Breast epithelium (tissue), 3 donors: ENCODE data around the gene PIK3CG.

Source experiments
- POLR2A ChIP-seq: fragments of 450-650 bp; IDR thresholded peaks from one replicate; pipeline ENCODE4 v1.6.1; 2016; ENCODE audit warnings: antibody characterized with exemption, mild to moderate bottlenecking, moderate library complexity
- TF ChIP-seq, protein P1 (sequence below), 3 donors: fragments of 450-650 bp; IDR thresholded peaks; one replicate each; pipeline ENCODE4 v1.5.1; 2016 to 2017; ENCODE audit warnings: antibody characterized with exemption in 3 of 3, mild to moderate bottlenecking in 3 of 3, moderate library complexity in 3 of 3

DNA sequence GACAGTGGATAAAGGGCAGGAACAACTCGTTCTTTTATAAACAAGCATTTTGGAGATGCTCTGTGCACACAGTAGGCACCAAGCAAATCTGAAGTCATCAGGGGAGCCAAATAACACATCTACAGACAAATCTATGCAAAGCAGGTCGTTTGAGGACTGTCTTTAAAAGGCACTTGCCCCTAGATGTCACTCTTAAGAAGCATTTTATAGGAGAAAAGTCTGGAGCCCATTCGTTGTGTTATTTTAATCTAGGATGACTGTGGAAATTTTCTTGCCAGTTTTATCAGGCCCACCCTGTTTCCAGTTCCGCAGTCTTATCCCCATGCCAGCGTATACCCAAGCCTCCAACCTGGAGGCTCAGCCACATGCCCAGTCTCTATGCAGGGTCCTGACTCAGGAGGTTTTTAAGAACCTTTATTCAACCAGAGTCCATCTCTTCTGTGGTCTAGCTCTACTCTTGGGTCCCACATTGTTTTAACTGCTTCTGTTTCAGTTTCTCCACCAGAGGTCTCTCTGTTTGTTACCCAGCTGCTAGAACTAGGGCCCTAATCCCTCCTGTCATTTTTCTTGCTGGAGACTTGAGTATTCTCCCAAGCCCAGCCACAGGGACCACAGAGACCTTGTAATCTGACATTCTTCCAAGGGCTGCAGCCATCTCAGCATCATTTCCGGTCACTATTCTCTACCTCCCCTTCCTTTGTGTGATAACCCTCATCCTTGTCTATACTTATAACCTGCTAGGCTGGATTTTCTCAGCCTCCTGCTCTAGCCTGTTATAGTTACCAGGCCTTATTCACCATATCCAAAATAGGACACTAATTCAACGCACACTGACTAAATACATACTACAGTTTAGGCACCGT is 26.7 kb downstream of the PIK3CG start:
- TF ChIP-seq, protein P1, sequence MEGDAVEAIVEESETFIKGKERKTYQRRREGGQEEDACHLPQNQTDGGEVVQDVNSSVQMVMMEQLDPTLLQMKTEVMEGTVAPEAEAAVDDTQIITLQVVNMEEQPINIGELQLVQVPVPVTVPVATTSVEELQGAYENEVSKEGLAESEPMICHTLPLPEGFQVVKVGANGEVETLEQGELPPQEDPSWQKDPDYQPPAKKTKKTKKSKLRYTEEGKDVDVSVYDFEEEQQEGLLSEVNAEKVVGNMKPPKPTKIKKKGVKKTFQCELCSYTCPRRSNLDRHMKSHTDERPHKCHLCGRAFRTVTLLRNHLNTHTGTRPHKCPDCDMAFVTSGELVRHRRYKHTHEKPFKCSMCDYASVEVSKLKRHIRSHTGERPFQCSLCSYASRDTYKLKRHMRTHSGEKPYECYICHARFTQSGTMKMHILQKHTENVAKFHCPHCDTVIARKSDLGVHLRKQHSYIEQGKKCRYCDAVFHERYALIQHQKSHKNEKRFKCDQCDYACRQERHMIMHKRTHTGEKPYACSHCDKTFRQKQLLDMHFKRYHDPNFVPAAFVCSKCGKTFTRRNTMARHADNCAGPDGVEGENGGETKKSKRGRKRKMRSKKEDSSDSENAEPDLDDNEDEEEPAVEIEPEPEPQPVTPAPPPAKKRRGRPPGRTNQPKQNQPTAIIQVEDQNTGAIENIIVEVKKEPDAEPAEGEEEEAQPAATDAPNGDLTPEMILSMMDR (IDR thresholded peaks at IDR 0.05): no peak
- no peak for TF ChIP-seq POLR2A
